SK-N-SH (cell line): ENCODE results near the gene ZNF700. TPM values are rescaled to one million over a fixed set of nuclear protein-coding genes. Genes with fewer than 3 reads are reported as not detected.

Source experiments
- CTCF ChIA-PET: fragments of 300-600, 350-600 bp; formaldehyde crosslinking; extraction: SDS; loops from one replicate; lab custom pipeline; 2021; lab: Yijun Ruan, JAX
- POLR2A ChIA-PET: fragments of 350-600 bp; sonication (Branson Sonifier 250); formaldehyde crosslinking; extraction: SDS; loops from one replicate; lab custom pipeline; 2020; ENCODE audit warnings: antibody characterized with exemption, inconsistent platforms; lab: Yijun Ruan, JAX
- DNase-seq: peaks from one replicate; pipeline ENCODE4 v3.0.0; 2012
- H2AFZ ChIP-seq: fragments of 200-600 bp; sonication (generic); 2 replicates; pipeline ENCODE4 v1.8.1; 2016; ENCODE audit warnings: antibody characterized with exemption, mild to moderate bottlenecking, low read depth
- H3F3A ChIP-seq: fragments of 200-600 bp; sonication (generic); replicated peaks from 2 replicates; pipeline ENCODE3; 2016; ENCODE audit warnings: antibody characterized with exemption, mild to moderate bottlenecking; ENCODE audit not compliant: insufficient read depth
- H3K27ac ChIP-seq, 2 experiments: fragments of 200-500 bp in 1 of 2; fragments of 200-600 bp in 1 of 2; sonication (Bioruptor generic) in 1 of 2; sonication (generic), shearing (Covaris generic) in 1 of 2; 2 replicates each; pipeline versions ENCODE4 v1.5.1 to v1.6.1; 2014 to 2016; ENCODE audit warnings: low read depth in 2 of 2, inconsistent platforms in 1 of 2, low read length in 1 of 2, mild to moderate bottlenecking in 1 of 2, mixed read lengths in 1 of 2
- H3K27me3 ChIP-seq: fragments of 200-600 bp; sonication (generic), shearing (Covaris generic); 2 replicates; pipeline ENCODE4 v1.6.1; 2016; ENCODE audit warnings: mixed run types; ENCODE audit not compliant: insufficient read depth
- H3K36me3 ChIP-seq, 2 experiments: fragments of 200-500 bp in 1 of 2; fragments of 200-600 bp in 1 of 2; sonication (Bioruptor generic) in 1 of 2; sonication (generic) in 1 of 2; replicated peaks in 1 of 2; 2 replicates each; pipeline versions ENCODE3 to v1.5.1; 2014 to 2016; ENCODE audit warnings: low read length in 1 of 2, mild to moderate bottlenecking in 1 of 2; ENCODE audit not compliant: insufficient read depth in 2 of 2, control insufficient read depth in 1 of 2
- H3K4me1 ChIP-seq, 2 experiments: fragments of 200-500 bp in 1 of 2; fragments of 200-600 bp in 1 of 2; sonication (Bioruptor generic) in 1 of 2; sonication (generic), shearing (Covaris generic) in 1 of 2; 2 replicates each; pipeline versions ENCODE4 v1.5.1 to v1.6.1; 2014 to 2016; ENCODE audit warnings: low read depth in 1 of 2, low read length in 1 of 2, mixed run types in 1 of 2; ENCODE audit not compliant: insufficient read depth in 2 of 2, control insufficient read depth in 1 of 2
- H3K4me2 ChIP-seq: fragments of 200-600 bp; sonication (generic), shearing (Covaris generic); 2 replicates; pipeline ENCODE4 v1.6.1; 2017; ENCODE audit warnings: mixed run types
- H3K4me3 ChIP-seq, 2 experiments: fragments of 200-500 bp in 1 of 2; fragments of 200-600 bp in 1 of 2; sonication (Bioruptor generic) in 1 of 2; sonication (generic), shearing (Covaris generic) in 1 of 2; 2 replicates each; pipeline versions ENCODE4 v1.5.1 to v1.8.1; 2014 to 2016; ENCODE audit warnings: low read depth in 2 of 2, inconsistent platforms in 1 of 2, low read length in 1 of 2, mild to moderate bottlenecking in 1 of 2, mixed read lengths in 1 of 2, moderate library complexity in 1 of 2
- H3K79me2 ChIP-seq: fragments of 200-600 bp; sonication (generic); 2 replicates; pipeline ENCODE4 v1.8.1; 2017; ENCODE audit warnings: mild to moderate bottlenecking; ENCODE audit not compliant: insufficient read depth
- H3K9ac ChIP-seq: fragments of 200-600 bp; sonication (generic); 2 replicates; pipeline ENCODE4 v1.6.1; 2017; ENCODE audit warnings: mixed run types
- H3K9me2 ChIP-seq: fragments of 200-600 bp; sonication (generic); 2 replicates; pipeline ENCODE4 v1.6.1; 2017; ENCODE audit warnings: mixed run types
- H3K9me3 ChIP-seq: fragments of 200-600 bp; sonication (generic); 2 replicates; pipeline ENCODE4 v1.6.1; 2017; ENCODE audit warnings: mixed run types, mild to moderate bottlenecking, moderate library complexity
- H4K20me1 ChIP-seq: fragments of 200-600 bp; sonication (generic); 2 replicates; pipeline ENCODE4 v1.6.1; 2017; ENCODE audit warnings: mild to moderate bottlenecking, mixed run types; ENCODE audit not compliant: insufficient read depth
- ELF1 ChIP-seq: IDR thresholded peaks from 2 replicates; pipeline ENCODE4 v1.4.0; 2012
- FOSL2 ChIP-seq: IDR thresholded peaks from 2 replicates; pipeline ENCODE4 v1.4.0; 2012; ENCODE audit warnings: low read depth, mild to moderate bottlenecking, moderate library complexity, borderline replicate concordance
- FOXM1 ChIP-seq: IDR thresholded peaks from 2 replicates; pipeline ENCODE4 v1.4.0; 2012; ENCODE audit warnings: low read depth, mild to moderate bottlenecking
- GABPA ChIP-seq: IDR thresholded peaks from 2 replicates; pipeline ENCODE4 v1.4.0; 2012; ENCODE audit warnings: low read depth, mild to moderate bottlenecking
- GATA2 ChIP-seq: sonication (generic); formaldehyde crosslinking; IDR thresholded peaks from 2 replicates; pipeline ENCODE4 v1.5.0; 2020; ENCODE audit warnings: mild to moderate bottlenecking, missing genetic modification reagents
- MEF2A ChIP-seq: IDR thresholded peaks from 2 replicates; pipeline ENCODE4 v1.4.0; 2012; ENCODE audit warnings: low read depth, borderline replicate concordance
- NFIC ChIP-seq: IDR thresholded peaks from 2 replicates; pipeline ENCODE4 v1.4.0; 2012; ENCODE audit warnings: borderline replicate concordance
- POLR2AphosphoS5 ChIP-seq: IDR thresholded peaks from 2 replicates; pipeline ENCODE4 v1.6.1; 2012; ENCODE audit warnings: low read depth, low read length
- RAD21 ChIP-seq: IDR thresholded peaks from 2 replicates; pipeline ENCODE4 v1.6.1; 2012; ENCODE audit warnings: mild to moderate bottlenecking, low read length
- TAF1 ChIP-seq: IDR thresholded peaks from 2 replicates; pipeline ENCODE4 v1.6.1; 2012; ENCODE audit warnings: low read depth, mild to moderate bottlenecking, low read length, moderate library complexity, borderline replicate concordance
- TEAD4 ChIP-seq: IDR thresholded peaks from 2 replicates; pipeline ENCODE4 v1.4.0; 2012; ENCODE audit warnings: mild to moderate bottlenecking, borderline replicate concordance; ENCODE audit not compliant: insufficient read depth
- WGBS: methylation state at CpG from one replicate; pipeline ENCODE4 v1.1.6; 2017; ENCODE audit warnings: low lambda C conversion rate; 5-methylcytosine and 5-hydroxymethylcytosine counted together
- polyA plus RNA-seq, 3 experiments: library from polyadenylated mRNA; depleted of rRNA; stranded (reverse); fragments of >200 nt; gene quantifications; 2 replicates each; pipeline ENCODE4 v1.2.3, GENCODE V29; 2012
- TF ChIP-seq, protein P1 (sequence below): IDR thresholded peaks from 2 replicates; pipeline ENCODE4; 2012
- TF ChIP-seq, protein P2 (sequence below): IDR thresholded peaks from 2 replicates; pipeline ENCODE4 v1.6.1; 2012; ENCODE audit warnings: mild to moderate bottlenecking, low read depth, low read length, moderate library complexity
- TF ChIP-seq, protein P3 (sequence below): IDR thresholded peaks from 2 replicates; pipeline ENCODE4 v1.4.0; 2012; ENCODE audit warnings: low read depth, borderline replicate concordance

ZNF700 gene
- polyA plus RNA-seq, 1 of the 3 experiments (the other 2 are of a cell fraction): 3.5 TPM

DNA sequence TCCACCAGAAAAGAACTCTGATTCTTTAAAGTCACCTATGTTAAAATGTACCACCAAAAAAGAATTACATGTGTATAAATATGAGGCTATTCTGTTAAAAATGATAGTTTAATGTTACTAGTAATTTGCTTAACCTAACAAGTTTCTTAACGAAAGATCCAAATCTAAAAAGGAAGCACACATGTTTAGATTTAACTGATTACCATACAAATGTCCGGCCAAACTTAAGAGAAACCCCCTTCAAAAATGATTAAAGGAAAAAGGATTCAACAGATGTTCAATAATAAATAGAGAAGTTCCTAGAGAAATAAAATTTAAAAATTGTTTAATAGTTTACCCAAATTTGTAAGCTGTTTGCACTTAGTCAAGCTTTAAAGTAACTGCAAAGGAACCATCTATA lies 42.3 kb upstream of the ZNF700 start:
- no peak for DNase-seq
- Histone ChIP-seq H3K9me2 (no peaks in the 10 kb centered on the region), H3K4me2 (no peak overlapping the region), H3K36me3 (no peaks in the 10 kb centered on the region)
- TF ChIP-seq TAF1: no peak
- no peak for TF ChIP-seq TEAD4
- TF ChIP-seq GATA2 (CRISPR knock-in tag): no peak
- TF ChIP-seq NFIC: no peak
- TF ChIP-seq, protein P1, sequence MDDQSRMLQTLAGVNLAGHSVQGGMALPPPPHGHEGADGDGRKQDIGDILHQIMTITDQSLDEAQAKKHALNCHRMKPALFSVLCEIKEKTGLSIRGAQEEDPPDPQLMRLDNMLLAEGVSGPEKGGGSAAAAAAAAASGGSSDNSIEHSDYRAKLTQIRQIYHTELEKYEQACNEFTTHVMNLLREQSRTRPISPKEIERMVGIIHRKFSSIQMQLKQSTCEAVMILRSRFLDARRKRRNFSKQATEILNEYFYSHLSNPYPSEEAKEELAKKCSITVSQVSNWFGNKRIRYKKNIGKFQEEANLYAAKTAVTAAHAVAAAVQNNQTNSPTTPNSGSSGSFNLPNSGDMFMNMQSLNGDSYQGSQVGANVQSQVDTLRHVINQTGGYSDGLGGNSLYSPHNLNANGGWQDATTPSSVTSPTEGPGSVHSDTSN: no peak
- TF ChIP-seq FOSL2: no peak
- no peak for TF ChIP-seq FOXM1
- no peak for TF ChIP-seq ELF1
- no peak for TF ChIP-seq GABPA
- TF ChIP-seq POLR2AphosphoS5: no peak
- TF ChIP-seq MEF2A: no peak
- TF ChIP-seq, protein P2, sequence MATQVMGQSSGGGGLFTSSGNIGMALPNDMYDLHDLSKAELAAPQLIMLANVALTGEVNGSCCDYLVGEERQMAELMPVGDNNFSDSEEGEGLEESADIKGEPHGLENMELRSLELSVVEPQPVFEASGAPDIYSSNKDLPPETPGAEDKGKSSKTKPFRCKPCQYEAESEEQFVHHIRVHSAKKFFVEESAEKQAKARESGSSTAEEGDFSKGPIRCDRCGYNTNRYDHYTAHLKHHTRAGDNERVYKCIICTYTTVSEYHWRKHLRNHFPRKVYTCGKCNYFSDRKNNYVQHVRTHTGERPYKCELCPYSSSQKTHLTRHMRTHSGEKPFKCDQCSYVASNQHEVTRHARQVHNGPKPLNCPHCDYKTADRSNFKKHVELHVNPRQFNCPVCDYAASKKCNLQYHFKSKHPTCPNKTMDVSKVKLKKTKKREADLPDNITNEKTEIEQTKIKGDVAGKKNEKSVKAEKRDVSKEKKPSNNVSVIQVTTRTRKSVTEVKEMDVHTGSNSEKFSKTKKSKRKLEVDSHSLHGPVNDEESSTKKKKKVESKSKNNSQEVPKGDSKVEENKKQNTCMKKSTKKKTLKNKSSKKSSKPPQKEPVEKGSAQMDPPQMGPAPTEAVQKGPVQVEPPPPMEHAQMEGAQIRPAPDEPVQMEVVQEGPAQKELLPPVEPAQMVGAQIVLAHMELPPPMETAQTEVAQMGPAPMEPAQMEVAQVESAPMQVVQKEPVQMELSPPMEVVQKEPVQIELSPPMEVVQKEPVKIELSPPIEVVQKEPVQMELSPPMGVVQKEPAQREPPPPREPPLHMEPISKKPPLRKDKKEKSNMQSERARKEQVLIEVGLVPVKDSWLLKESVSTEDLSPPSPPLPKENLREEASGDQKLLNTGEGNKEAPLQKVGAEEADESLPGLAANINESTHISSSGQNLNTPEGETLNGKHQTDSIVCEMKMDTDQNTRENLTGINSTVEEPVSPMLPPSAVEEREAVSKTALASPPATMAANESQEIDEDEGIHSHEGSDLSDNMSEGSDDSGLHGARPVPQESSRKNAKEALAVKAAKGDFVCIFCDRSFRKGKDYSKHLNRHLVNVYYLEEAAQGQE: no peak
- TF ChIP-seq, protein P3, sequence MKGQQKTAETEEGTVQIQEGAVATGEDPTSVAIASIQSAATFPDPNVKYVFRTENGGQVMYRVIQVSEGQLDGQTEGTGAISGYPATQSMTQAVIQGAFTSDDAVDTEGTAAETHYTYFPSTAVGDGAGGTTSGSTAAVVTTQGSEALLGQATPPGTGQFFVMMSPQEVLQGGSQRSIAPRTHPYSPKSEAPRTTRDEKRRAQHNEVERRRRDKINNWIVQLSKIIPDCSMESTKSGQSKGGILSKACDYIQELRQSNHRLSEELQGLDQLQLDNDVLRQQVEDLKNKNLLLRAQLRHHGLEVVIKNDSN: no peak
- TF ChIP-seq RAD21: no peak
- TF ChIP-seq, all 33 proteins: peak for 0
- no peak overlapping the region for H3K9ac ChIP-seq
- WGBS: 40% methylated on average over 2 of the region's 2 CpGs
- ChIA-PET CTCF (interaction anchor here (0.7 to 3.3 kb wide), 7 partner anchors 9 to 177 kb away, joined by 3 to 19 read pairs (median 3); partner anchors contain the start of genes ZNF700 and ZNF763), POLR2A (no interaction called here)
- H2AFZ ChIP-seq: no peak overlapping the region
- no peaks in the 10 kb centered on the region for H3K79me2 ChIP-seq
- H3F3A ChIP-seq: no peaks in the 10 kb centered on the region
- no peak overlapping the region for H3K4me3 ChIP-seq
- no peaks in the 10 kb centered on the region for H3K27me3 ChIP-seq
- peaks cover 0 to 3% of the 10 kb centered on the region in 2 experiments; a peak in 1 of 4 replicates for H3K4me1 ChIP-seq
- H3K27ac ChIP-seq: no peak overlapping the region
- H4K20me1 ChIP-seq: no peaks in the 10 kb centered on the region
- H3K9me3 ChIP-seq: no peaks in the 10 kb centered on the region
